CD4-positive, alpha-beta T cell (primary cell): ENCODE data around the gene MCL1. TPM values are rescaled to one million over a fixed set of nuclear protein-coding genes. Genes with fewer than 3 reads are reported as not detected.

Experiments
- ATAC-seq: fragments of 200-7000 bp; cut with Tn5 transposase; one replicate; pipeline ENCODE4 v1.10.0; 2022; ENCODE audit warnings: mild to moderate bottlenecking; ENCODE audit not compliant: poor library complexity
- CTCF ChIA-PET: fragments of 350-600 bp; sonication (Branson Sonifier 250); formaldehyde crosslinking; loops from one replicate; lab custom pipeline; 2021; ENCODE audit warnings: antibody characterized with exemption, inconsistent platforms; lab: Charles Lee
- POLR2A ChIA-PET: fragments of 350-600 bp; sonication (Branson Sonifier 250); formaldehyde crosslinking; loops from one replicate; lab custom pipeline; 2021; ENCODE audit warnings: antibody characterized with exemption, inconsistent platforms; lab: Charles Lee
- DNase-seq, 14 experiments: peaks; one replicate each; pipeline ENCODE4 v3.0.0-alpha.2; 2013 to 2020; ENCODE audit warnings: mixed read lengths in 2 of 14
- H3K27ac ChIP-seq, 2 donors: one replicate each; pipeline versions ENCODE4 v1.5.1 to v1.7.0; 2013; ENCODE audit warnings: low read length in 2 of 2, low read depth in 1 of 2, mild to moderate bottlenecking in 1 of 2
- H3K27me3 ChIP-seq, 2 experiments: 1 replicate in 1 of 2; 2 replicates in 1 of 2; pipeline versions ENCODE4 v1.6.1 to v1.7.0; 2013; ENCODE audit warnings: low read length in 2 of 2, control low read depth in 1 of 2, mild to moderate bottlenecking in 1 of 2, moderate library complexity in 1 of 2; ENCODE audit not compliant: insufficient read depth in 2 of 2, control insufficient read depth in 1 of 2
- H3K36me3 ChIP-seq: one replicate; pipeline ENCODE4 v1.6.1; 2013; ENCODE audit warnings: low read length, control low read depth; ENCODE audit not compliant: insufficient read depth
- H3K4me1 ChIP-seq: one replicate; pipeline ENCODE4 v1.6.1; 2013; ENCODE audit warnings: low read length, control low read depth; ENCODE audit not compliant: insufficient read depth
- H3K4me3 ChIP-seq: one replicate; pipeline ENCODE4 v1.5.1; 2013; ENCODE audit warnings: mild to moderate bottlenecking, low read length, moderate library complexity
- H3K9me3 ChIP-seq, 2 experiments: 1 replicate in 1 of 2; 2 replicates in 1 of 2; pipeline versions ENCODE4 v1.6.1 to v1.7.0; 2013; ENCODE audit warnings: low read length in 2 of 2, mild to moderate bottlenecking in 2 of 2, control low read depth in 1 of 2, moderate library complexity in 1 of 2; ENCODE audit not compliant: control insufficient read depth in 1 of 2, insufficient read depth in 1 of 2
- H3K27ac Mint-ChIP-seq: one replicate; pipeline ENCODE4 v1.8.0; 2020; ENCODE audit warnings: mixed read lengths
- H3K27me3 Mint-ChIP-seq: one replicate; pipeline ENCODE4 v1.8.0; 2021; ENCODE audit warnings: mixed read lengths
- H3K36me3 Mint-ChIP-seq: one replicate; pipeline ENCODE4 v1.8.0; 2021; ENCODE audit warnings: low read depth, mixed read lengths
- H3K4me1 Mint-ChIP-seq: one replicate; pipeline ENCODE4 v1.8.0; 2021; ENCODE audit warnings: low read depth, mixed read lengths
- H3K4me3 Mint-ChIP-seq: one replicate; pipeline ENCODE4 v1.8.0; 2020; ENCODE audit warnings: mild to moderate bottlenecking, mixed read lengths
- H3K9me3 Mint-ChIP-seq: one replicate; pipeline ENCODE4 v1.8.0; 2020; ENCODE audit warnings: mixed read lengths
- intact Hi-C, 2 experiments: fragments of 100-400 bp; cut with DNase I in 1 of 2; cut with micrococcal nuclease in 1 of 2; formaldehyde crosslinking; loops; one replicate each; pipeline versions ENCODE4 v1.15.1 to v1.9.0; 2023 to 2025; cut with DNase I, micrococcal nuclease
- total RNA-seq, 174 experiments: library from RNA in 2 of 174; stranded (reverse) in 2 of 174; gene quantifications; one replicate each; pipeline ENCODE4 v1.2.3 and lab custom pipeline; 2021 to 2026
- TF ChIP-seq, protein P1 (sequence below): fragments of 200-600 bp; IDR thresholded peaks from one replicate; pipeline ENCODE4 v1.8.0; 2022; ENCODE audit warnings: antibody characterized with exemption, mild to moderate bottlenecking

MCL1 gene
- total RNA-seq, 2 experiments from 2014 or later: 737 to 747 TPM

DNA sequence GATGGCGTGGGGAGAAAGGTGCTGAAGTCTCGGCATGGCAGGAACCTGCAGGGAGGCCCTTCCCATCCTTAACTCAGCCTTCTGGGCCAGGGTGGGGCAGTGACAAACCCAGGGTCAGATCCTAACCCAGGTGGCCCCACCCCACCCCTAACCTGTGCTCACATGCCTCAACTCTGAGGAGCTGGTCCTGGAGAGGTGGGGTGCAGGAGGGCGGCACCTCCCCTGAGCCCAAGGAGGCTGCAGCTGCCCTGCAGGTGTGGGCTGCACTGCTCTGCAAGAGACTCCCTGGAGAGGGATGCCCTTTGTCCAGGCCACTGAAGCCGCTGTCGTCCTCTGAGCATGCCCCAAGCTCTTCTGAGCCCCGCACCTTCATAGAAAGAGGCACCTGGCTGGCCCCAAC is 45.4 kb downstream of the MCL1 start:
- Mint-ChIP-seq H3K27ac (no peak overlapping the region), H3K9me3 (no peaks in the 10 kb centered on the region), H3K4me1 (no peaks in the 10 kb centered on the region), H3K4me3 (no peak overlapping the region), H3K36me3 (no peaks in the 10 kb centered on the region), H3K27me3 (no peaks in the 10 kb centered on the region)
- Histone ChIP-seq H3K36me3 (no peaks in the 10 kb centered on the region), H3K27ac (no peak overlapping the region), H3K27me3 (no peaks in the 10 kb centered on the region), H3K4me3 (no peak overlapping the region), H3K9me3 (no peaks in the 10 kb centered on the region), H3K4me1 (no peaks in the 10 kb centered on the region)
- CTCF ChIA-PET: no interaction called here
- no peak for ATAC-seq
- DNase-seq: no peak
- TF ChIP-seq, protein P1, sequence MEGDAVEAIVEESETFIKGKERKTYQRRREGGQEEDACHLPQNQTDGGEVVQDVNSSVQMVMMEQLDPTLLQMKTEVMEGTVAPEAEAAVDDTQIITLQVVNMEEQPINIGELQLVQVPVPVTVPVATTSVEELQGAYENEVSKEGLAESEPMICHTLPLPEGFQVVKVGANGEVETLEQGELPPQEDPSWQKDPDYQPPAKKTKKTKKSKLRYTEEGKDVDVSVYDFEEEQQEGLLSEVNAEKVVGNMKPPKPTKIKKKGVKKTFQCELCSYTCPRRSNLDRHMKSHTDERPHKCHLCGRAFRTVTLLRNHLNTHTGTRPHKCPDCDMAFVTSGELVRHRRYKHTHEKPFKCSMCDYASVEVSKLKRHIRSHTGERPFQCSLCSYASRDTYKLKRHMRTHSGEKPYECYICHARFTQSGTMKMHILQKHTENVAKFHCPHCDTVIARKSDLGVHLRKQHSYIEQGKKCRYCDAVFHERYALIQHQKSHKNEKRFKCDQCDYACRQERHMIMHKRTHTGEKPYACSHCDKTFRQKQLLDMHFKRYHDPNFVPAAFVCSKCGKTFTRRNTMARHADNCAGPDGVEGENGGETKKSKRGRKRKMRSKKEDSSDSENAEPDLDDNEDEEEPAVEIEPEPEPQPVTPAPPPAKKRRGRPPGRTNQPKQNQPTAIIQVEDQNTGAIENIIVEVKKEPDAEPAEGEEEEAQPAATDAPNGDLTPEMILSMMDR: no peak
- intact Hi-C loops: loop anchor here in 1 of 2 experiments (5.0 kb wide), 1 partner anchor 277 kb away; the partner anchor contains the start of gene CA14
- POLR2A ChIA-PET: no interaction called here

DNA sequence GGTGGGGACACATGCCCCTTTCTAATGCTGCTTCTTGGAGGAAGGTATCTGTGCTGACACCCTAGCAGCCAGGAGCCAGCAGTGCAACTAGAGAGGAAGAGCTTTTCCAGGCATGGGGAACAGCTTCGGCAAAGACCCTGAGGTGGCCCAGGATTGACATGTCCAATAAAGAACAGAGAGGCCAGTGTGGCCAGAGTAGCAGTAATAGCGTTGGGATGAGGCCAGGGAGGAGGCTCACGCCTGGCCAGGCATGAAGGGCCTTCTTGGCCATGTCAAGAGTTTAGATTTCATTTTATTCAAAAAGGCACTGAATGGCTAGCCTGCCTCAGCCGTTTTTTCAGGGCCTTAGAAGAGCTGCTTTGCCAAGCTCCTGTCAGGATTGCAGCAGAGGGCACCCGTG is 46.5 kb downstream of the MCL1 start:
- Mint-ChIP-seq H3K27ac (no peak overlapping the region), H3K36me3 (no peaks in the 10 kb centered on the region), H3K4me3 (no peak overlapping the region), H3K9me3 (no peaks in the 10 kb centered on the region), H3K27me3 (no peaks in the 10 kb centered on the region), H3K4me1 (no peaks in the 10 kb centered on the region)
- intact Hi-C loops: loop anchor here (2.0 to 5.0 kb wide), 2 partner anchors 68 to 276 kb away; partner anchors contain the start of gene CA14 (in 1 of the 2)
- TF ChIP-seq, protein P1: no peak
- Histone ChIP-seq H3K9me3 (no peaks in the 10 kb centered on the region), H3K36me3 (no peaks in the 10 kb centered on the region), H3K4me1 (no peaks in the 10 kb centered on the region), H3K27me3 (no peaks in the 10 kb centered on the region), H3K27ac (no peak overlapping the region), H3K4me3 (no peak overlapping the region)
- ChIA-PET POLR2A (interaction anchor here (0.5 to 1.1 kb wide), 4 partner anchors 9 to 96 kb away, joined by 3 read pairs; partner anchors contain the start of genes ENSA and FALEC), CTCF (interaction anchor here (1.0 to 2.2 kb wide), 9 partner anchors 11 to 277 kb away, joined by 3 to 11 read pairs (median 5); partner anchors contain the start of genes ENSA and FALEC)
- no peak for ATAC-seq
- no peak for DNase-seq

DNA sequence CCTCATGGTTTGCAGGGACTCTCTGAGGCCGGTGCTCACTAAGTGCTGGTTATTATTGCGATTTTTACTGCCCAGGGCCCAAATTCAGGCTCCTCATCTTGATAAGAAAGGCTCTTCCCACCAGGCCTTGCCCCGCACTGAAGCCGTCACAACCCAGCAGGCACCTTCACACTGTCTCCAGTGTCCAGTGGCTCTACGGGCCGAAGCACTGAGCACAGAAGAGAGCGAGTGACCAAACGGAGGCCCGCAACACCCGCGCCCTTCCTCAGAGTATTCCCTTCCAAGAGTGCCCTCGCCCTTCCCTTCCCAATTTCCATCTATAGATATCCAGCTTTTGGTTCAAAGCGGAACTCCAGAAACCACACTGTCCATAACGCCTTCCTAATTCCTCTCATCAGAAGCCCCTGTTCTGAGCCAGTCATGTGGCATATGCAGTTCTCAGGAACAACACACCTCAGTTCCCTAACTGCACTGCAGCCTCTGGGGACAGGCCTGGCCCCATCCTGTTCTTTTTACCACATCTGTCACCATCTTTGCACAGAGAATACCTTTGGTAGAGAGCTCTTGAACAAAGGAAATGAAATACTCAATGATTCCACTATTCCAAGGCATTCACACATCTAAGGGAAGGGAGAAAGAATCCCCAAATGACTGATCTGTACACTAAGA is 48.8 kb downstream of the MCL1 start:
- H3K9me3 ChIP-seq: no peaks in the 10 kb centered on the region
- Mint-ChIP-seq H3K4me3 (no peak overlapping the region), H3K27ac (no peak overlapping the region), H3K4me1 (no peaks in the 10 kb centered on the region), H3K36me3 (no peaks in the 10 kb centered on the region), H3K9me3 (no peaks in the 10 kb centered on the region), H3K27me3 (no peaks in the 10 kb centered on the region)
- POLR2A ChIA-PET: interaction anchor here (0.9 kb wide), 1 partner anchor 44 kb away, joined by 4 read pairs; no protein-coding TSS in a partner anchor
- TF ChIP-seq, protein P1: no peak
- H3K27me3 ChIP-seq: no peaks in the 10 kb centered on the region
- H3K4me1 ChIP-seq: no peaks in the 10 kb centered on the region
- H3K27ac ChIP-seq: no peak overlapping the region
- H3K36me3 ChIP-seq: no peaks in the 10 kb centered on the region
- ATAC-seq (no peak), DNase-seq (no peak)
- CTCF ChIA-PET: no interaction called here
- H3K4me3 ChIP-seq: no peak overlapping the region
- intact Hi-C loops: loop anchor here in 1 of 2 experiments (5.0 kb wide), 1 partner anchor 273 kb away; the partner anchor contains the start of gene CA14
